ENCODE results near the gene TMEM201.
"Not testable (repeated sequence)": the region's sequence is repeated elsewhere in the genome, so short reads cannot be mapped to it uniquely, and the experiment has no call there.

TMEM201 gene

DNA sequence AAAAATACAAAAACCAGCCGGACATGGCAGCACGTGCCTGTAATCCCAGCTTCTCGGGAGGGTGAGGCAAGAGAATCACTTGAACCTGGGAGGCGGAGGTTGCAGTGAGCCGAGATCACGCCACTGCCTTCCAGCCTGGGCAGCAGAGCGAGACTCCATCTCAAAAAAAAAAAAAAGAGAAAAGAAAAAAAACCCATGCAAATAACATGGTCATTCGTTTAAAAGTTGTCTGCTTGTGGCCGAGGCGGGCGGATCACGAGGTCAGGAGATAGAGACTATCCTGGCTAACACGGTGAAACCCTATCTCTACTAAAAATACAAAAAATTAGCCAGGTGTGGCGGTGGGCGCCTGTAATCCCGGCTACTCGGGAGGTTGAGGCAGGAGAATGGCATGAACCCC, 28.6 kb upstream of the TMEM201 start:
- Mint-ChIP-seq H3K27ac (peak overlapping the region; percentile 90), H3K4me3 (peak overlapping the region; percentile 74), H3K36me3 (peaks cover 34% of the 10 kb centered on the region), H3K4me1 (peaks cover 28% of the 10 kb centered on the region)
- H3K27me3 Mint-ChIP-seq, H3K9me3 Mint-ChIP-seq: not testable (repeated sequence)
- peak; percentile 77 for ATAC-seq

DNA sequence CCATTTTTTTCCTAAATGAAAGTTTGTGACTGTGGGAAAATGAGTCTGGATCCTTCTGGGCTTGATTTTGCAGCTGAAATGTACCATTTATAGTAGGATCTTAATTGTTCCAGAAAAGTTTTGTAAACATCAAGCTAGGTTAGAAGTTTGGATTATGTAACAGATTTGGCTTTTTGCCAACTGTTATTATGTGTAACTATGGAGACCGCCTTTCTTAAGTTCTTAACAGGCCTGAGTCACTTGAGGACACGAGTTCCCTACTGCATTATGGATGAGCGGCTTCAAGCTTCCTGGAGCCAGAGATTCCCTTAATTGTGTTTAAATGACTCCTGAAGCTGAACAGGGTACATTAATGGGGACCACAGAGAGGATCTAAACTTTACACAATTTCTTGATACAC, 27.3 kb upstream of the TMEM201 start:
- H3K27me3 Mint-ChIP-seq: no peaks in the 10 kb centered on the region
- ATAC-seq: no peak
- H3K27ac Mint-ChIP-seq: no peak overlapping the region
- H3K4me1 Mint-ChIP-seq: peaks cover 21% of the 10 kb centered on the region
- H3K36me3 Mint-ChIP-seq: peaks cover 21% of the 10 kb centered on the region
- no peaks in the 10 kb centered on the region for H3K9me3 Mint-ChIP-seq
- H3K4me3 Mint-ChIP-seq: no peak overlapping the region

GRCh38 chr1:9569267-9569666, 19.4 kb upstream of the TMEM201 start:
- no peak overlapping the region for H3K27ac Mint-ChIP-seq
- no peak overlapping the region for H3K4me3 Mint-ChIP-seq
- no peaks in the 10 kb centered on the region for H3K4me1 Mint-ChIP-seq
- H3K27me3 Mint-ChIP-seq: no peaks in the 10 kb centered on the region
- peaks cover 32% of the 10 kb centered on the region for H3K36me3 Mint-ChIP-seq
- ATAC-seq: no peak
- no peaks in the 10 kb centered on the region for H3K9me3 Mint-ChIP-seq

GRCh38 chr1:9570886-9571529, 17.7 kb upstream of the TMEM201 start:
- H3K4me1 Mint-ChIP-seq, H3K9me3 Mint-ChIP-seq, H3K4me3 Mint-ChIP-seq, H3K27ac Mint-ChIP-seq, H3K27me3 Mint-ChIP-seq, ATAC-seq: not testable (repeated sequence)
- H3K36me3 Mint-ChIP-seq: peaks cover 39% of the 10 kb centered on the region

- Mint-ChIP-seq H3K27ac (no peak overlapping the region), H3K4me3 (no peak overlapping the region), H3K27me3 (no peaks in the 10 kb centered on the region), H3K36me3 (peaks cover 41% of the 10 kb centered on the region), H3K4me1 (no peaks in the 10 kb centered on the region), H3K9me3 (no peaks in the 10 kb centered on the region)
- no peak for ATAC-seq
Observed at GRCh38 chr1:9573723-9574122, 15.0 kb upstream of the TMEM201 start.

DNA sequence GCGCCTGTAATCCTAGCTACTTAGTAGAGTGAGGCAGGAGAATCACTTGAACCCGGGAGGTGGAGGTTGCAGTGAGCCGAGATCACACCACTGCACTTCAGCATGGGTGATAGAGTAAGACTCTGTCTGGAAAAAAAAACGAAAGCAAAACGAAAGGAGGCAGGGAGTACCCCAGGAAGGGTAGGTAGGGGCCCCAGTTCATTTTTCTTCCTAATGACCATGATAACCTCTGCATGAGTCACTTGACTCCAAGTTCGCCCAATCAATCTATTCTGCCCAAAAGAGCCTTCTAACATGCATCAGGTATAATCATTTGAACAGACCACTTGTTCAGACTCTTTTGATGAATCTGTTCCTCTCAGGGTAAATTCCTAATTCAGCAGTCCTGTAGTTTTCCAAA, 13.2 kb upstream of the TMEM201 start:
- H3K9me3 Mint-ChIP-seq: no peaks in the 10 kb centered on the region

DNA sequence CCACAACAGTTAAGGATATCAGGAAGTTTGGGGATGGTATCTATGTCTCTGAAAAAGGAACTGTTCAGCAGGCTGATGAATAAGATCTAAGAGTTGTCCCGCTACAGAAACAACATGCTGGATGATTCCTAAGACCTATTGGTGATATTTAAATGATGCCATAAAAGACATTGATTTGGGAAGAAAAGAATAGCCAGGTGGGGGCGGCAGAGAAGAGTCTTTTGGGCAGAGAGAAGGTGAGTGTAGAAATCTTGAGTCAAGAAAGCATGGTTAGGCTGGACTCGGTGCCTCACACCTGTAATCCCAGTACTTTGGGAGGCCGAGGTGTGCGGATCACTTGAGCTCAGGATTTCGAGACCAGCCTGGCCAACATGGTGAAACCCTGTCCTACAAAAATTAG, 11.8 kb upstream of the TMEM201 start:
- H3K27ac Mint-ChIP-seq: no peak overlapping the region
- ATAC-seq: no peak
- H3K36me3 Mint-ChIP-seq: peaks cover 49% of the 10 kb centered on the region

More for the DNA sequence above, 13.2 kb upstream of the TMEM201 start:
- Mint-ChIP-seq H3K27me3 (no peaks in the 10 kb centered on the region), H3K4me1 (no peaks in the 10 kb centered on the region), H3K36me3 (peaks cover 42% of the 10 kb centered on the region), H3K4me3 (no peak overlapping the region), H3K27ac (no peak overlapping the region)
- ATAC-seq: no peak

DNA sequence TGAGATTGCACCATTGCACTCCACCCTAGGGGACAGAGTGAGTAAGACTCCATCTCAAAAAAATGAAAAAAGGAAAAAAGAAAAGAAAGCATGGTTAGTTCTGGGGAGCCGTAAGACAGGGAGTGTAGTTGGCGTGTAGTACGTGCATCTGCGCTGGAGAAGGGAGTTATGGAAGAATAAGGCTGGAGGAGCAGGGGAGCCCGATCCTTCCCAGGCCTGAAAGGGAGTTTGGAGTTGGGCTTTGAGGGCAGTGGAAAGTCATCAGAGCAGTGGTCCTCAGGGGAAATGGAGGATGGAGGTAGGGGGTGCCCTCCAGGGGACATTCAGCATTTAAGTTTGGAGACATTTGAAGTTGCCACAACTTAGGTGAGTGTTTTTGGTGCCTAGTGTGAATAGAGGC, 11.3 kb upstream of the TMEM201 start:
- peaks cover 52% of the 10 kb centered on the region for H3K36me3 Mint-ChIP-seq
- no peaks in the 10 kb centered on the region for H3K9me3 Mint-ChIP-seq
- no peak for ATAC-seq
- H3K27me3 Mint-ChIP-seq: no peaks in the 10 kb centered on the region
- H3K4me1 Mint-ChIP-seq: no peaks in the 10 kb centered on the region
- H3K4me3 Mint-ChIP-seq: no peak overlapping the region
- H3K27ac Mint-ChIP-seq: no peak overlapping the region

More for the DNA sequence above, 11.8 kb upstream of the TMEM201 start:
- Mint-ChIP-seq H3K27me3 (no peaks in the 10 kb centered on the region), H3K4me3 (no peak overlapping the region), H3K9me3 (no peaks in the 10 kb centered on the region), H3K4me1 (no peaks in the 10 kb centered on the region)

- Mint-ChIP-seq H3K9me3 (no peaks in the 10 kb centered on the region), H3K27ac (no peak overlapping the region), H3K4me1 (no peaks in the 10 kb centered on the region), H3K4me3 (no peak overlapping the region), H3K27me3 (no peaks in the 10 kb centered on the region), H3K36me3 (peaks cover 47% of the 10 kb centered on the region)
- ATAC-seq: no peak
Observed at GRCh38 chr1:9580942-9581341, 7.8 kb upstream of the TMEM201 start.

GRCh38 chr1:9586147-9586766, 2.5 kb upstream of the TMEM201 start:
- H3K27me3 Mint-ChIP-seq: no peaks in the 10 kb centered on the region
- H3K9me3 Mint-ChIP-seq: no peaks in the 10 kb centered on the region
- no peak overlapping the region for H3K4me3 Mint-ChIP-seq
- H3K27ac Mint-ChIP-seq: no peak overlapping the region
- peaks cover 26% of the 10 kb centered on the region for H3K4me1 Mint-ChIP-seq
- H3K36me3 Mint-ChIP-seq: peaks cover 15% of the 10 kb centered on the region
- ATAC-seq: no peak

DNA sequence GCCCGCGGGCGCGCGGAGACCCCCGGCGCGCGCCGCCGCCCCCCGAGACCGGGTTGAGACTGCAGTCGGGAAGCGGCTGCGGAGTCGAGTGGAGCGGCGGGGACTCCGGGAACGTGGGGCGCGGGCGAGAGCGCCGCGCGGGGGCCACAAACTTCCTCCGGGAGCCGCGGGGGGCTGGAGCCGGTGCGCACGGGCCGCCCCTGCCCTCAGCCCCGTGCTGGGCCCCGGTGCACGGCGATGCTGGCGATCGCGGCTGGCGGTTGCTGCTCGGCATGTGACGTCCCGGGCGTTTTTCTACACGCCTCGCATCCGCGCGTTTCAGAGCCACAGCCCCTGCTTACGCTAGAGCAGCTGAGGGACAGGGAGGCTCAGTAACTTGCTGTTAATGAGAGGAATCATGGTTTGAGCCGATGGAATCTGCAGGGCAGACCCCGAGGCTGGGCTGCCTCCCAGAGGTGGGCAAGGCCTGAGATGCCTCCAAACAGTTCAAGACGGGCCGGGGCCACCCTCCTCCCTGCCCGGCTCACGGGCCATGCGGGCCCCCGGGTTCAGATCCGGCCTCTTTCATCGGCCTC, 520 bp downstream of the TMEM201 start:
- Mint-ChIP-seq H3K36me3 (no peaks in the 10 kb centered on the region), H3K4me3 (peak overlapping the region; percentile 79), H3K27me3 (no peaks in the 10 kb centered on the region), H3K4me1 (peaks cover 48% of the 10 kb centered on the region), H3K27ac (peak overlapping the region; percentile 57), H3K9me3 (no peaks in the 10 kb centered on the region)
- ATAC-seq: peak; percentile 44

DNA sequence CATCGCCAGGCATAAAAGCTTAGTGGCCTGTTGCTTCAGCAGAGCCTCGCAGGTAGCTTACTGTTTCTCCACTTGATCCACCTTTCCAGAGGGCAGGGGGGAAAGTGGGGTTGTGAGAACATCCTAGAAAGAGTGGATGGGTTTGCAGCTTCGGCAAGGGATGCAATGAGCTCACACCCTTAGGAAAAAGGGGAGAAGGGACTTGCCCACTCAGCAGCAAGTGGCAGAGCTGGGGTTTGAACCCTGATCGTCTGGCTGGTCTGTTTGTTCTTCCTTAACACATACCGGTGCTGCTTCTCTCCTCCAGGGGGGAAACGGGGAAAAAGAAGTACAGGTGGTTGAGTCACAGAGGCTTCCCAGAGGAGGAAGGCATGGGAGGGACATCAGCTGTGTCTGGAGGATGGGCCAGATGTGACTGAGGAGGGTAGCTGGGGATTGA, 1.0 kb downstream of the TMEM201 start:
- Mint-ChIP-seq H3K9me3 (no peaks in the 10 kb centered on the region), H3K4me3 (peak overlapping the region; percentile 79), H3K27me3 (no peaks in the 10 kb centered on the region), H3K27ac (peak overlapping the region; percentile 57), H3K36me3 (no peaks in the 10 kb centered on the region), H3K4me1 (peaks cover 48% of the 10 kb centered on the region)
- ATAC-seq: no peak

DNA sequence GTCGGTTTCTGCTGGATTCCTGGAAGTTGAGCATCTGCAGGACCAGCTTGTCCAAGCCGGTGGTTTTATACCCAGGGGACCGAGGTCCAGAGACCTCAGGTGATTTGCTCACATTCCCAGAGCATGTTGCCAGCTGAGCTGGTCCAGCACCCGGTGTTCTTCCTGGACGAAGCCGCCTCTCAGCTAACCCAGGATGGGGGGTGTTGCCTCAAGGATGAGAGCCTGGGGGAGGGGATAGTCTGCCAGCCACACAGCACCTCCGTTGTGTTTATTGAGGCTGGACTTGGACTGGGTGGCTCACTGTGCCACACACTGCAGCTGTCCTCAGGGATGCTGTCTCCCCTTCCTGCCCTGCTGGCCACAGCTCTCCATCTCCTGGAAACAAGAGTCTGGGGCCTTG, 1.5 kb downstream of the TMEM201 start:
- ATAC-seq: no peak
- Mint-ChIP-seq H3K27ac (peak overlapping the region; percentile 12), H3K9me3 (no peaks in the 10 kb centered on the region)

GRCh38 chr1:9590945-9591668, 2.4 kb downstream of the TMEM201 start:
- H3K27me3 Mint-ChIP-seq: no peaks in the 10 kb centered on the region
- H3K36me3 Mint-ChIP-seq: no peaks in the 10 kb centered on the region
- H3K4me1 Mint-ChIP-seq: peaks cover 54% of the 10 kb centered on the region
- peak overlapping the region; percentile 12 for H3K27ac Mint-ChIP-seq
- no peak for ATAC-seq
- H3K4me3 Mint-ChIP-seq: no peak overlapping the region
- H3K9me3 Mint-ChIP-seq: no peaks in the 10 kb centered on the region

More for the DNA sequence above, 1.5 kb downstream of the TMEM201 start:
- no peaks in the 10 kb centered on the region for H3K36me3 Mint-ChIP-seq
- peak overlapping the region; percentile 79 for H3K4me3 Mint-ChIP-seq
- peaks cover 48% of the 10 kb centered on the region for H3K4me1 Mint-ChIP-seq
- no peaks in the 10 kb centered on the region for H3K27me3 Mint-ChIP-seq

DNA sequence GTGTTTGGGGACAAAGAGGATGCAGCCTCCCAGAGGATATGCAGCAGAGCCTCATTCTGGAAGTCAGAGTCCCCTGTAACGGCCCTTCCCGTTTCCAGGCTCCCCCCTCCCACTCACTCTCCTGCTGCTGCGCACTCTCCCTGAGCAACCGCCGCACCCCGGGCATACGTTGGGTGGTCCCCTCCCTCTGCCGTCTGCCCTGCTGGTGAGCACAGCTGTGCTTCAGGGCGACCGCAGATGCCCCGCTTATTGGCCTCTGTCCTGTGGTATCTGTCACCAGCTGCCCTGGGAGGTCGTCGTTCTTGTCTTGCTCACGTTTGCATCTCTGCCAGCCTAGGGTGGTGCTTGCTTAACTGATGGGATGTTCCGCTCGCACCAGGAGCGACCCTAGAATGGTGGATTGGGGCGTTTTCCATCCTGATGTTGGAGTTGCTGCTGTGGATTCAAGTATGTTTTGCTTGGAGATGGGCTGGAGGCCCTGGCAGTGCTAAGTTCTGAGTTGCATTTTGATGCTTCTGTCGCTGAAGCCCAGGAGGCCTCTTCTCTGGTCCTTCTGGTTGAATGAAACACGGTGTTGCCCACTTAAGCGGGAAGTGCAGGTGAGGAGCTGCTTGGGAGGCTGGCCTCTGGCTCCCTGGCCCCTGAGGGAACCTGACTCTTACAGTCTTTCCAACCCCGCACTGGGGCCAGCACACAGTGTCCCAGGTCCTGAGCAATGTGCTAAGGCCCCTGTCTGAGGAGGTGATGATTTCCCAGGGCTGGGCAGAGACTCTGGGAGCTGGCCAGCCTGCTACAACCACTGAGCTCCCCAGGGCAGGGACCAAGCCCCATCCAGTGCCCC, 3.2 kb downstream of the TMEM201 start:
- H3K36me3 Mint-ChIP-seq: no peaks in the 10 kb centered on the region
- no peaks in the 10 kb centered on the region for H3K27me3 Mint-ChIP-seq
- peaks cover 54% of the 10 kb centered on the region for H3K4me1 Mint-ChIP-seq
- peak overlapping the region; percentile 12 for H3K27ac Mint-ChIP-seq
- no peak for ATAC-seq
- no peaks in the 10 kb centered on the region for H3K9me3 Mint-ChIP-seq
- H3K4me3 Mint-ChIP-seq: no peak overlapping the region
